ENCODE results near the gene KHDC1.
"Not testable (repeated sequence)": the region's sequence is repeated elsewhere in the genome, so short reads cannot be mapped to it uniquely, and the experiment has no call there.

Gene KHDC1, protein sequence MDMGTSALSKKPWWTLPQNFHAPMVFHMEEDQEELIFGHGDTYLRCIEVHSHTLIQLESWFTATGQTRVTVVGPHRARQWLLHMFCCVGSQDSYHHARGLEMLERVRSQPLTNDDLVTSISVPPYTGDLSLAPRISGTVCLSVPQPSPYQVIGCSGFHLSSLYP

DNA sequence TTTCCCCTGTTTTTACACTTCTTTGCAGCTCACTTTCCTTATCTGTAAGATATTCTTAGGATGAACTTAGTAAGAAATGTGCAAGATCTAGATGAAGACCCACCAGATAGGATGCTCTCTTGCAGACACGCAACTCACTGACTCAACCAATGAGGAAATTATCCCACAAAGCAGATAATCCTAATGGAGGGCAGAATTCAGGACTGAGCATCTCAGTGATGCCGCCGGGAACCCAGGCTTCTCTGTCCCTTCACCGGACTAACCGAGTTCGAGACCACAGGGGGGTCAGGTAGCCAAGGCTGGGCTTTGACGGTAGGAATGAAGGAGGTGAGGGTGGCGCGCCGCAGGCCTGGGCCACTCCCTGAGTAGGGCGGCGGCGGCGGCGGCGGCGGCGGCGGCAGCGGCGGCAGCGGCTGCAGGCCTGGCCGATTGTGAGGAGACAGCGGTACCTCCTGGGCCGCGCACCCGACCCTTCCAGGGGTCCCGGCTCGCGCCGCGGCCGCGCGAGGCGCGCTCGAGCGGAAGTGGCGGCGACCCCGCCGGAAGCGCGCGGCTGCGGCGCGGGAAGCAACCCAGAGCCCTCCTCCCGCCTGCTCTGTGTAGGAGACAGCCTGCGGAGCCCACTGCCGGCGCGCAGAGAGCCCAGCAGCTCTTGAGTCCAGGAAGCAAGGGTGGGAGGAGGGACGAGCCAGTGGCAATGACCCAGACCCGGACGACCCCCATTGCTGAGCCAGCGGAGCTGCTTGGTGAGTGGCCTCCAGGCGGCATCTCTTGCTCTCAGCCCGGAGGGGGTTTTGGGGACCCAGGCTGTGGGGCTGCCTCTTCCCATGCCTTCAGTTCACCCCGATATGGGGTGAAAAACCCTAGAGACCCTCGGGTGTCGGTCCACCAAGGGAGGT is at the start of gene KHDC1:
TSS of gene KHDC1 (minus strand) at position 526 of the 899 bp plus-strand sequence. CDS start 20,679 bp downstream, outside the sequence.
- peak; percentile 57 for DNase-seq

GRCh38 chr6:73310503-73310845 is 47.5 kb upstream of the KHDC1 start:
- DNase-seq, result not testable (repeated sequence)

DNA sequence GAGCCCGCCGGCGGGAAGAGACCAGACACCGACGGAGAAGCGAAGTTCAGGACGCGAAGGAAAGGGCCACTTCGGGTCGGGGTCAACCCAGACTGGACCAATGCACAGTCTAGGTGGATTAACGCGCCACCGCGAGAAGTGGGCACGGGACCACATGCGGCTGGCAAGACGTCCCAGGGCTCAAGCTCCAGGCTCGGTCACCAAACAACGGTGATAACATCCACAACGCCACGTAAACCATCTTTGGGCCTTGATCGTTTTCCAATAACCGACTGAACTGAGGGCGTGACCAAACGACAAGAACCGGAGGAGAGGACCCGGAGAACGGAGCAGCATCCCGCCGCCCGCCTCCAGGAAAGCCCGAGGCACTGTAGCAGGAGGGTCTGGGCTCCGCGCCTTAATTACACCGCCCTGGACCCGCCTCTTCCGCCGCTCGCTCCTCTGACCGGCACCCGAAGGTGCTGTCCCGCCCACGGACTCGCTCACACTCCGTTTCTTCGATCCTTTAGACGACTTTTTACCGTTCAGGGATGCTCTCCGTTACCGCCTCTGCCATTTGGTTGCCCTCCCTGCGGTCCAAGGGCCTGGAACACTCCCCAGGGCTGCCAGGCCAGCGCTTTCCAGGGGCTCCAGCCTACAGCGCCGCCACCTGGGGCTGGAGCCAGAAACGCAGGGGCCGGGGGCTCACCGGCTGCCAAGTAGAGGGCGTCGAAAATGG is 46.9 kb upstream of the KHDC1 start:
- DNase-seq, result peak; percentile 41

DNA sequence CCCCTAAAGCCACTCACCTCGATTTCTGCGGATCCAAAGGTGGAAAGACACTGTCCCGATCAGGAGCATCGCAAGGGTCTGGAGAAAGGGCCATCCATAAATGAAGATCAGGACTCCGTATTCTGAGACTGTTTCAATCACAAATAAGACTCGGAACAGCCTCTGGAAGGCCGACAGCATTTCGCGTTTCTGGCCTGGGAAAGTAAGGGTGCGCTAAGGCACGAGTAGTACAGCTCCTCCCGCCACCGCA is 46.5 kb upstream of the KHDC1 start:
- no peak for DNase-seq

GRCh38 chr6:73308712-73309534 is 45.9 kb upstream of the KHDC1 start:
- DNase-seq, result no peak

DNA sequence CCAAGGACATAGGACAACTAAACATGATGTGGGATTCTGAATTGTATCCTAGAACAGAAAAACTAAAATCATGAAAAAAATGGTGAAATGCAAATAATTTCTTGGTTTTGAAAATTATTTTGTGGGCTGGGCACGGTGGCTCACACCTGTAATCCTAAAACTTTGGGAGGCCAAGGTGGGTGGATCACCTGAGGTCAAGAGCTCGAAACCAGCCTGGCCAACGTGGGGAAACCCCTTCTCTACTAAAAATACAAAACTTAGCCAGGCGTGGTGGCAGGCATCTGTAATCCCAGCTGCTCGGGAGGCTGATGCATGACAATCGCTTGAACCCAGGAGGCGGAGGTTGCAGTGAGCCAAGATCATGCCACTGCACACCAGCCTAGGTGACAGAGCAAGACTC is 40.8 kb upstream of the KHDC1 start:
- DNase-seq, result not testable (repeated sequence)

DNA sequence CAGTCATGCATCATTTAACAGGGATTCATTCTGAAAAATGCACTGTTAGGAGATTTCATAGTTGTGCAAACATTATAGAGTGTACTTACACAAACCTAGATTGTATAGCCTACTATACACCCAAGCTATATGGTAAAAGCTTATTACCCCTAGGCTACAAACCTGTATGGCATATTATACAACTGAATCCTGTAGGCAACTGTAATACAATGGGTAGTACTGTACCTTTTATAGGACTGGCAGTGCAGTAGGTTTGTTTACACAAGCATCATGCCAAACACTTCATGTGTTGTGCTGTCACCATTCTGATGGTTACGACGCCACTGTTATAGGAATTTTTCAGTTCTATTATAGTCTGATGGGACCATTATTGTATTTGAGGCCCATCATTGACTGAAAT is 39.3 kb upstream of the KHDC1 start:
- DNase-seq, result no peak

DNA sequence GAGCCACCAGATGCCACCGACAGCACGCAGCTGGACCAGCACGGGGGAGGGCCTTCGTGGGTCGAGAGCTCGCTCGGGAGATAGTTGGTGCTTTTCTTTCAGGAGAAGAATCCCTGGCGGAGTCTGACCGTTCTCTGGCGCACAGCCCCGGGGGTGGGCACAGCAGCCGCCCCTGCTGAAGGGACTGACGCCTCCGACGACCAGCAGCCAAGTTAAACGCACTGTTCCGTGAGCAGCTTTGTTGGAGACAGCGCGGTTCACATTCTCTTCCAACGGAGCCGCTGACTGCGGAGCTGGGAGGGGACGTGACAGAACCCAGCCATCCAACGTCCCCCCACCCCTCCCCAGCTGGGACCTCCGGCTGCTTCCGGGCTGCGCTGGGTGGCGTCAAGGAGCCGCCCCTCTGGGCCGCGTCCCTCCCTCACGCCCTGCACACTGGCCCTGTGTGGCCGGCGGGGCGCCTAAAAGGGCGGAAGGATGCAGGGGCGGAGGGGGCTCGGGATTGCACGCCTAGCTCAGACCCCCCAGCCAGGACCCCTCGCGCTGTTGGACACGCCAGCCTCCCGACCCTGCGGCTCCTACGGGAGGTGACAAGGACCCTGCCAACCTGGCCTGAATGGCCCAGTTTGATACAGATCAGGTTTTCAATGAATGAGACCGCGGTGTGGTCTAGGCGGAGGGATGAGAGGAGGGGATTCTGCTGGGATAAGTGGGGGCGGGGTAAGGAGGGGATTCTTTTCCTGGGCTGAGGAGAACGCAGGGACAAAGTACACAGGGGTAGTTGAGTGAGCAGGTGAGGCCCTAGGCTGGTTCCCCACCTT is 36.4 kb upstream of the KHDC1 start:
- DNase-seq, result no peak

- DNase-seq, result no peak
These were observed 30.3 kb upstream of the KHDC1 start for GRCh38 chr6:73293331-73293730.

GRCh38 chr6:73290435-73290834 is 27.4 kb upstream of the KHDC1 start:
- no peak for DNase-seq

- no peak for DNase-seq
These were observed 23.8 kb upstream of the KHDC1 start for GRCh38 chr6:73286752-73287151.

GRCh38 chr6:73285674-73286283 is 22.8 kb upstream of the KHDC1 start:
- DNase-seq, result no peak

- DNase-seq, result no peak
These were observed 19.9 kb upstream of the KHDC1 start for GRCh38 chr6:73282871-73283270.

DNA sequence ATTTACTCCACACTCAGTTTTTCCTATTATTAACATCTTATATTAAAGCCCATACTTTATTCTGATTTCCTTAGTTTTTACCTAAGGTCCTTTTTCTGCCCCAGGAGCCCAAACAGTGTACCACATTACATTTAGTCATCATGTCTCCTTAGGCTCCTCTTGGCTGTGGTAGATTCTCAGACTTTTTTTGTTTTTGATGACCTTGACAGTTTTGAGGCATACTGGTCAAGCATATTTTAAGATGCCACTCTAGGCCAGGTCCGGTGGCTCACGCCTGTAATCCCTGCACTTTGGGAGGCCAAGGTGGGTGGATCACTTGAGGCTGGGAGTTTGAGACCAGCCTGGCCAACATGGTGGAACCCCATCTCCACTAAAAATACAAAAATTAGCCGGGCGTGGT is 18.7 kb upstream of the KHDC1 start:
- not testable (repeated sequence) for DNase-seq

DNA sequence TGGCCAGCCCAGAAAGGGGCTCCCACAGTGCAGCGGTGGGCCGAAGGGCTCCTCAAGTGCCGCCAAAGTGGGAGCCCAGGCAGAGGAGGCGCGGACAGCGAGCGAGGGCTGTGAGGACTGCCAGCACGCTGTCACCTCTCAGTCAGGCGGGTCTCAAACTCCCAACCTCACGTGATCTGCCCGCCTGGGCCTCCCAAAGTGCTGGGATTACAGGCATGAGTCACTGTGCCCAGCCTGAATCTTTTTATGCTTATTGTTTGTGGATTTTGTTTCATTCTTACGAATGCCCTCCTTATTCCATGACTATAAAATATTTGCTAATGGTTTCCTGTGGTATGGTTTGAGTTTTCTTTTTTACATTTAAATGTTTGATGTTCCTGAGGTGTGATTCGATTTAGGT is 6.3 kb upstream of the KHDC1 start:
- not testable (repeated sequence) for DNase-seq

DNA sequence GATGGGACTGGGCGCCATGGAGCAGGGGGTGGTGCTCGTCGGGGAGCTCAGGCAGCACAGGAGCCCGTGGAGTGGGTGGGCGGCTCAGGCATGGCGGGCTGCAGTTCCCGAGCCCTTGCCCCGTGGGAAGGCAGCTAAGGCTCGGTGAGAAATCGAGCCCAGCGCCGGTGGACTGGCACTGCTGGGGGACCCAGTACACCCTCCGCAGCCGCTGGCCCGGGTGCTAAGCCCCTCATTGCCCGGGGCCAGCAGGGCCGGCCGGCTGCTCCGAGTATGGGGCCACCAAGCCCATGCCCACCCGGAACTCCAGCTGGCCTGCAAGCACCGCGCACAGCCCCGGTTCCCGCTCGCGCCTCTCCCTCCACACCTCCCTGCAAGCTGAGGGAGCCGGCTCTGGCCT is 5.9 kb upstream of the KHDC1 start:
- not testable (repeated sequence) for DNase-seq

- DNase-seq, result no peak
These were observed 1.4 kb upstream of the KHDC1 start for GRCh38 chr6:73264446-73264845.

DNA sequence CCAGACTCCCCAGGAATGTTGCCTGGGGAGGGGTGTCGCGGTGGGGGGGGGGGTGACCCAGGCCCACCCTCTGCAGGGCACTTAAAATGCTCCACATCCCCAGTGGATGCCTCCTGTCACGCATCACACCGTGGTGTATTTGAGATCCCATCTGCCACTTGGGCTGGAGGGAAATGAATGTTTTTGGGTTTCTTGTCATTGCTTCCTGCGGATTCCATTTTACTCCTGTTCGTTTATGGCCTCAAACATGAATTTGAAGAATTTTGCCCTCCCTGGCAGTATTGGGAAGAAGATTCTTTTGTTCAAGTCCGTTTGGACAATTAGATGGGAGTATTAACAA is 544 bp upstream of the KHDC1 start:
- DNase-seq, result no peak

DNA sequence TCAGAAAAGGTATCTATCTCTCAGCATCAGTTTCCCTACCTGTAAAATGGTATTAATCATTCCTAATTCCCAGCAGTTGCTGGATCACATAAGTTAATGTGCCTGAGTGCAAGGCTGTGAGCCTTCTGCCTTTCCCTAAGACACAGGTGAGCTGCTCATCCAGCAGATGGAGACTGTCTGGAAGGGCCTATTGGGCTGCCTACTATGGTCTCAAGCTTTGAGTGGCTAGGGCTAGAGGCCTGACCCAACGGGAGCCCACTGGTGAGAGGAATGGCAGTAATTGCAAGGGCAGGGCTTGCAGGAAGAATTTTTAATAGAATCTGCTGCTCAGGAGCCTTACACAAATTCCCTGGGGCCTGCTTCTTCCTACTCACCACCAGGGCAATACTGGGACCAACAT is 4.3 kb downstream of the KHDC1 start:
- no peak for DNase-seq

- not testable (repeated sequence) for DNase-seq
These were observed 8.7 kb downstream of the KHDC1 start for GRCh38 chr6:73254323-73254722.

GRCh38 chr6:73252703-73253102 is 10.3 kb downstream of the KHDC1 start:
- DNase-seq, result no peak

DNA sequence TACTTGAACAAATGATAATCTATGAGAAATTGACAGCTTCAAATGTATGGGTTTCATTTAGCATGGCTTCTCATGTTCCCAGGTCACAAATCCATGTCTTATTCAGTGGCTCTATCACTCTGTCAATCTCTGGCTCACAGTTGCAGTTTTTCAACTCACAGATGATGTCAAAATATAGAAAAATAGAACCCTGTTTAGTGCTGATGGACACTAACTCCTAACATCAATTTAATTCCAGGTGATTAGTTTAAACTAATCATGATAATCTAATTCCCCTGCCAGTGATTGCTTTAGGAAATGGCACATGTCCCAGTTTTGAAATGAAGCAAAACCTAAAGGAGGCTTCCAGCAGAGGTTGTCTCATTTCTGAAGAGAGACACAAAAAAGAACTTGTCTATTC is 13.0 kb downstream of the KHDC1 start:
- no peak for DNase-seq
